RCC 7860 (cell line): ENCODE data around the gene ABLIM1.
A peak's percentile ranks its signal among the peaks of the same experiment; 100 is the strongest.

ENCODE experiments used
- DNase-seq: peaks from one replicate; pipeline ENCODE4 v3.0.0-alpha.2; 2015; ENCODE audit warnings: low spot score
- FAIRE-seq: peaks from 2 replicates; lab custom pipeline; 2012; peaks lifted over from hg19 to GRCh38; lab: Jason Lieb, UNC

ABLIM1 gene

DNA sequence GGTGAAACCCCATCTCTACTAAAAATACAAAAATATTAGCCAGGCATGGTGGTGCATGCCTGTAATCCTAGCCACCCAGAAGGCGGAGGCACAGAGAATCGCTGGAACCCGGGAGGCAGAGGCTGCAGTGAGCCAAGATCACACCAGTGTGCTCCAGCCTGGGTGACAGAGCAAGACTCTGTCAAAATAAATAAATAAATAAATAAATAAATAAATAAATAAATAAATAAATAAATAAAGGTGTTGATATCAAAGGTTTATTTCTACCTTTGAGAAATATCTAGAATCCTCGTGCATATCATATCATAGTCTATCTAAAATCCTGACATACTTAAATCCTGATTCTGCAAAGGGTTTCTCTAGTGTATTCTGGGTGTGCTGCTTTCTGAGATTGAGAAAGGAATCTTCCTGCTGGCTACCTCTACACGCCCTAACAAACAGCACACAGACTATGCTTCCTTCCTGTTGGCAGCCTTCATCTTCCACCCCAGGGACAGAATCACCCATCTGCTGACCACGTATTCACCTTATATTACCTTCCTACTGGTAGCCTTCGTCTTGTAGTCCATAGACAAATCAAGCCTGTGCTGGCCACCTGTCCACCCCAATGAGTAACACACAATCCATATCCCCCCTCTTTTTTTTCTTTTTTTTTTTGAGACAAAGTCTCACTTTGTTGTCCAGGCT, 8.7 kb downstream of the ABLIM1 start:
- DNase-seq (no peak), FAIRE-seq (no peak)

- DNase-seq (peak; percentile 88), FAIRE-seq (peak; percentile 98)
These were observed 9.7 kb downstream of the ABLIM1 start for GRCh38 chr10:114648368-114648767.

GRCh38 chr10:114647545-114648138, 10.4 kb downstream of the ABLIM1 start:
- DNase-seq (no peak), FAIRE-seq (peak; percentile 26)

DNA sequence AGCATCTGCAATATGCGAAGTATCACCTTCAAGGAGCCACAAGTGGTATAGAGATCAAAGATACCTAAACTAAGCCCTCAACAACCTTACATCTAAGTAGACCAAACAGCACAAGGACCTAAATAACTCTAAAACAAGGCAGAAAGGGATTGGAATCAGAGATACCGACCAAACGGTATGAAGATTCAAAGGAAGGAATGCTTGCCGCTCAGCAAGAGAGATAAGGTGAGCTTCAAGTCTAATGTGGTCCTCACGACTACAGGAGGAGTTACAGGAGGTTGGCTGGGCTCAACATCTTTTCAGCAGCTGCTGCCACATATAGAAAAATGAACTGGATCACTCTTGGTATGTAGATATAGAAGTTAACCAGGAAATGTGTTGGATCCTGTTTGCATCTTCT, 11.6 kb downstream of the ABLIM1 start:
- no peak for FAIRE-seq
- no peak for DNase-seq

GRCh38 chr10:114645706-114646105, 12.4 kb downstream of the ABLIM1 start:
- DNase-seq (no peak), FAIRE-seq (no peak)

- FAIRE-seq (no peak), DNase-seq (no peak)
These were observed 14.9 kb downstream of the ABLIM1 start for GRCh38 chr10:114643158-114643557.

DNA sequence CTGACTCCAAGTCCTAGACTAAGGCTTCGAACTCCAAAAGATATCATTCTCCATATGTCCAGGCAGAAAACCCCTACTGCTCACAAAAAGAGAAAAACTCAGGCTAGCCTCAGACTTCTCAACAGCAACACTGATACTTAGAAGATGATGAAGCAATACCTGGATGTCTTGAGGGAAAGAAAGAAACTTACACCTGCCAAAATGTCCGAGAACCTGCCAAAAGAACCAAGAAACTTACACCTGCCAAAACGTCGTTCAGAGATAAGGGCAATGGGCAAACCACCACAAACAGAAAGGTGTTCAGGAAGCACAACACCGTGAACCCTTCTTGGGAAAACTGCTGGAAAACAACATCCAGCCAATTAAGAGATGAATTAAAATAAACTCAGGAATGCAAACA, 15.3 kb downstream of the ABLIM1 start:
- DNase-seq (no peak), FAIRE-seq (no peak)

- peak; percentile 93 for FAIRE-seq
- peak; percentile 90 for DNase-seq
These were observed 19.1 kb downstream of the ABLIM1 start for GRCh38 chr10:114638821-114639625.

DNA sequence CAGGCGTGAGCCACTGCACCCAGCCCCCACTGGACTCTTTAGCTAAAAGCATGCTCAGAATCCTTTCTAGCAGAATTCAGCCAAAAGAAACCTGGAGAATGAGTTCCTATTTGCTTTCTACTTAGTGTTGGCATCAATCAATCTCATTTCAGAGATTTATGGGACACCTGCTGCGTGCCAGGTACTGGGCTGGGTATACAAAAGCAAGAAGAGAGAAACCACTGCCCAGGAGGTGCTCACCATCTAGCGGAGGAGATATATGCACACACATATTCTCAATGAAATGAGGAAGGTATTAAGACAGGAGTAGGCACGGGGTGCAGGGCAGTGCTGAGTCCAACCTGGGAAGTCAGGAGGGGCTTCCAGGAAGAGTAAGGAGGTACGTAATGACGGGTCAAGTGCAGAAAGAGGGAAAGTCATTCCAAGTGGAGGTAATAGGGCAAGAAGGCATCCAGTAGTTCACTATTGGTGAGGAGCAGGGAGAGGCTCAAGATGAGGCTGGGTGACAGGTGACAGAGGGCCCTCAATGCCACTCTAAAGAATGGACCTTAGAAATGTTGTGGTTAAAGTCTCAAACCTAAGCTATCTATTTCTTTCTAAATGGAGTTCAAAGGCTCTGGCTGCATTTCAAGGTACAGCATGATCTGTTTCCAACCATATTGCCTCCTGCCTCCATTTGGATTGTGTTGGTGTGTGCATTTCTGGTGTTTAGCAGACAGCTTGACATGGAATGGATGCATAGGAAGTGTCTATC, 22.1 kb downstream of the ABLIM1 start:
- no peak for DNase-seq
- no peak for FAIRE-seq

DNA sequence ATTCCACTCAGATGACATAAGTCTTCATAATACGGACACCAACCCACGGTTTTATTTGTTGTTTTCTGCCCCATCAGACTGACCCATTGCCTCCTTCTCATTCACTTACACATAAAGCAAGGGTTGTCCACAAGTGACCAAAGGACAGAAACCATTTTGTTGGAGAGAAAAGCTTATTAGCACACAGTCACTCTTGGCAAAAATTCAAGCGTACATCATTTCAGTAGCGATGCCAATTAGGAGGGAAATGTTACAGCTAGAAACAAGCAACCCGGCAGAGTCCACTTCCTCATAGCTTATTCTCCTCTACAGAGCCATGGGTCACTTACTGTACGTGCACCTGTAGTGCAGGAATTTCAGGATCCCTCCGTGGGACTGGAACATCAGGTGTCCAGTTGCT, 23.0 kb downstream of the ABLIM1 start:
- FAIRE-seq: no peak
- peak; percentile 47 for DNase-seq

DNA sequence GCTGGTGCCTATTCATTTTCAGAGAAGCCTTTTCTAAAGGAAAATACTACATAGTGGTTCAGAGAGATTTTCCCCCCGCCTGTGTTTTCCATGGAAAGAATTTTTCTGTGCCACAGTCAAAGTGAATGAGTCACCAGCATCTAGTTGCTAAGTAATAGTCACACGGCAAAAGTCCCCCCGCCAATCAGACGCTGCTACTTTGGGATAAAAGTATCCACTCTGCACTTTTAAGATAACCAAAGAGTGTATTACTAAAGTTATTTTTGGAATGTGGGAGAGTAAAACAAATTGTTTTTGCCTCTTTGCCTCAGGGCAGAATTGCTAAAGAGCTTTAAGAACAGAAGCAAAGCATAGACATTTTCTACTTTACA, 23.5 kb downstream of the ABLIM1 start:
- FAIRE-seq (peak; percentile 96), DNase-seq (peak; percentile 94)

DNA sequence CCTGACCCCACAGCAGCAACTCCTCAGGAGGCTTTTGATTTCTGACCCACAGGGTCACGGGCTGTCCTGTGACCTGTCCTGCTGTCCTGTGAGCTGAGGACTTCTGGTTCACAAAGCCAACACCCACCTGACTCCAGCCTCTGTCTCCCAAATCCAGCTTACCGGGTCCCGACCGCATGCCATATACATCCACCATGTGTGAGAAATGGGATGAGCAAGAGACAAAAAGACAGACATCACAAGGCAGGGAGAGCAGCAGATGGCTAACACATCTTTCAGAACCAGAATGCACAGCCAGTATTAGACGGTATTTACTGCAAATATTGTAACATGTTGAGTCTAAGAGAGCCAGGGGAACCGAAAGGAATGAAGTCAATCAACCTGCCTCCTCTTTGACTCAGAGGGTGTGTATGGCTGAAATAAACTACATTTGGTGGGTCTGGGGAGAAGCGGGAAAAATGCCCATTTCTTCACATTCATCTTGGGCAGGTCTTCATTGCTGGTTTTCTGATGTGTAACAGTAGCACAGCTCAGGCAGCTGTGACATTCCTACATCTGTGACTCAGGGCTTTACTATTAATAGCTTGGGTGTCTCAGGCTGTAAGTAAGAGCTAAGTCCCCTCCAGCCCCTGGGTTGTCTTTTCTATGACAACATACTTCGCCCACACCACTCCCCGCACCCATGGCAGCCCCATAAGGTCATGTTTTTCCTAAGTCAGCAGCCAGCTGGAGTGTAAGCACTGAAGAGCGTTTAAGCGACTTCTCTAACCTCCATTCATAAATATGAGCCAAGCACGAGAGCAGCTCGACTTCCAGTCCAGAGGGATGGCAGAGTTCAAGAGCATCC, 25.0 kb downstream of the ABLIM1 start:
- DNase-seq (peak; percentile 99), FAIRE-seq (peak; percentile 96)

GRCh38 chr10:114631666-114632417, 26.2 kb downstream of the ABLIM1 start:
- FAIRE-seq: peak; percentile 82
- DNase-seq: peak; percentile 75

DNA sequence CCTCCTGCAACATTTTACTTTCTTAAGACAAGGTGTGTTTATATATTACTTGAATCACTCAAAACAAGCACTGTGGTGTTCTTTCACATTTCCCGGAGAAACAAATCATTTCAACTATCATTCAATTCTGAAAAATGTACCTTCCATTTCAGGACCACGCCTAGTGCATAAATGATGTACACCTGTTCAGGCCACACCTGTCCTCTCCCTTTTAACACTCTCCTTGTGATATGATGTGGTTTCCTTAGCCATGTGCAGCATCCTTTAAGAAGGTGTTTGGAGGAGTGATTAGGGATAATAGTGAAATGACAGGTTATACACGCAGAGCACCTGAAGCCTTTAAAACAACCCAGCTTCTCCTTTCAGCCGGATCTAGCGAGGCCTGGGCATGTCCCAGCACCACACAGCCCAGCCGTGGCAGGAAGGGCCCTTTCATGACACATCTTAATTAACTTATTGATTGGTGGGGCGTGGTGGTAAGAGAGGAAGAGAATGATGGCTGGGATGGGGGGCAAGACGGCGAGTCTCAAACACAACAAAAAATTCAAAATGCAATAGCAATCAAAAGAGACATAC, 26.9 kb downstream of the ABLIM1 start:
- no peak for FAIRE-seq

DNA sequence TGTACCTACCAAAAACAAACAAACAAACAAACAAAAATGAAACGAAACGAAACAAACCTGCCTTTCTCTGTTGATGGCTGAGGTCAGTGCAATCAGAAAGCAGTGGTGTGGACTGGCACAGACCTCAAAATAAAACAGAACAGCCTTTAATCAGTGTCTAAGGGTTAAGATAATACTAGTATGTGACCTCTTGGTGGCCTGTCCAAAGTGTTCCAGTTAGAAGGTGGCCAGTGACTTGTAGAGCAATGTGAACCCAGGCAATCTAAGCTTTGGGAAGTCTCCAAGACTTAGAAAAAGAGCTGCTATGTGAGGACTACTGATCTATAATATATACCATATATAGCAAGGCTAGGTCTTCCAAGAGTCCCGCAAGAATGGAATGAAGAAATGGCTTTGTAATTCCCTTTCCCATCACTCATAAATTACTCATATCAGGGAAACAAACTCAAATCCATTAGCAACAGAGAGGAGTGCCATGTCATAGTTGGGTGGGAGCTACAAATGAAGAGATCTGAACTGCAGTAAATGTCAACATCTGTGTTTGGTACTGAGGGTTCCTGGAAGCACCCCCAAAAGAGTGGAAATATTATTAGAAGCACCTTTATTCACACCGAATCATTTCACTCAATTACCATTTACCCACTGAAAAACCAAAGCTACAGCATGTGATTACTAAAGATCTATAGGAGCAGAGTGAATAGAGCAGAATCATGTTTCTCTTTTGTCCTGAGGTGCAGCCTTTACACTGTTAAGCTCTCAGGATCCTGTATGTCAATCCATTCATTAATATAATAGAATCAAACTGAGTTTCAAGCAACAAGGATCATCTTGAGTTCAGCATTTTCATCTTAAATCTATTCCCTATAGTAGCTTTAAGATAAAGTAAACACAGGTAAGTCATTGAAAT, 28.0 kb downstream of the ABLIM1 start:
- FAIRE-seq: no peak
- DNase-seq: peak; percentile 78

More for the DNA sequence above, 26.9 kb downstream of the ABLIM1 start:
- DNase-seq: no peak

DNA sequence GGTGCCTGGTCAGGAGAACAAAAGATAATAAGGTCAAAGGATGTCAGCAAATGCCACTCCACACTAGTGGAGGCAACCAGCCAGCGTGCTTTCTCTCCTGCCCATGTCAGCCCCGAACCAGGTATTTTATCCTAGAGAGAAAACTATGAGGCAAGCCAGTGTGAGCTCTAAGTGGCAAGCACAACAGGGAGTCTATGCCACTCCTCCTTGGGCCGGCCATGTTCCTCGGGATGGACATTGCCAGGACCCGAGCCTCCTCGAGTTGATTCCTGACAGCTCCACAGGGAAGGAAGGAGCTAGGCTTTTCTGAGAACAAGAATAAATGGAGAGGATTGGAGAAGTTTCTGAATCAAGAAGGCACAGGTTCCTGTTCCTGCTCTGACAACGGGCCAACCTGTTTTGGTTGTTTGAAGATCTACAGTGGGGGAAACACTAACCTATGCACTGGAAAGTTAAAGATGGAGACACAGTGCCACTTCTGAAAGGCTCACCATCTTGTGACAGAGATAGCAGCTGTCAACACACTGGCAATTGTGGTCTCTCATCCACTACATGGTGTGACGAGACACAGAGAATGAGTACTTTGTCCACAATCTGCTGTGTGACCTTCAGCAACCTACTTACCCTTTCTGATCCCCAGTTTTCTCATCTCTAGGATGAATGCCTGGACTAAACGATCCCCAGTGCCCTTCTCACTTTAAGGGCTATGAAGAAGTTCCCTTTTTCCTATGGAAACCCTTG, 28.8 kb downstream of the ABLIM1 start:
- no peak for FAIRE-seq
- no peak for DNase-seq

GRCh38 chr10:114628106-114628505, 30.0 kb downstream of the ABLIM1 start:
- DNase-seq (no peak), FAIRE-seq (no peak)
